Neutrophil (primary cell): ENCODE results near the gene COX14.

ENCODE experiments used
- H3K27ac ChIP-seq: fragments of 200-600 bp; sonication (generic); 2 replicates; pipeline ENCODE4 v1.5.1; 2016; ENCODE audit warnings: mild to moderate bottlenecking, moderate library complexity
- H3K27me3 ChIP-seq: fragments of 200-600 bp; sonication (generic); 2 replicates; pipeline ENCODE4 v1.6.0; 2016; ENCODE audit warnings: mild to moderate bottlenecking
- H3K36me3 ChIP-seq: fragments of 200-600 bp; sonication (generic); 2 replicates; pipeline ENCODE4 v1.5.1; 2017
- H3K4me1 ChIP-seq, 2 experiments: fragments of 200-600 bp in 1 of 2; sonication (generic) in 1 of 2; 1 replicate in 1 of 2; 2 replicates in 1 of 2; pipeline versions ENCODE4 v1.5.1 to v1.6.1; 2013 to 2016; ENCODE audit warnings: low read depth in 1 of 2, low read length in 1 of 2, mild to moderate bottlenecking in 1 of 2, moderate library complexity in 1 of 2; ENCODE audit not compliant: control insufficient read depth in 1 of 2, insufficient read depth in 1 of 2
- H3K4me3 ChIP-seq, 2 experiments: fragments of 200-600 bp in 1 of 2; sonication (generic) in 1 of 2; 1 replicate in 1 of 2; 2 replicates in 1 of 2; pipeline ENCODE4 v1.5.1; 2013 to 2016; ENCODE audit warnings: low read depth in 1 of 2, low read length in 1 of 2, mild to moderate bottlenecking in 1 of 2, moderate library complexity in 1 of 2
- H3K9me3 ChIP-seq: fragments of 200-600 bp; sonication (generic); 2 replicates; pipeline ENCODE4 v1.5.1; 2016
- TF ChIP-seq, protein P1 (sequence below): fragments of 200-600 bp; sonication (generic); IDR thresholded peaks from 2 replicates; pipeline ENCODE4 v1.5.1; 2016; ENCODE audit warnings: antibody characterized with exemption

The COX14 gene

DNA sequence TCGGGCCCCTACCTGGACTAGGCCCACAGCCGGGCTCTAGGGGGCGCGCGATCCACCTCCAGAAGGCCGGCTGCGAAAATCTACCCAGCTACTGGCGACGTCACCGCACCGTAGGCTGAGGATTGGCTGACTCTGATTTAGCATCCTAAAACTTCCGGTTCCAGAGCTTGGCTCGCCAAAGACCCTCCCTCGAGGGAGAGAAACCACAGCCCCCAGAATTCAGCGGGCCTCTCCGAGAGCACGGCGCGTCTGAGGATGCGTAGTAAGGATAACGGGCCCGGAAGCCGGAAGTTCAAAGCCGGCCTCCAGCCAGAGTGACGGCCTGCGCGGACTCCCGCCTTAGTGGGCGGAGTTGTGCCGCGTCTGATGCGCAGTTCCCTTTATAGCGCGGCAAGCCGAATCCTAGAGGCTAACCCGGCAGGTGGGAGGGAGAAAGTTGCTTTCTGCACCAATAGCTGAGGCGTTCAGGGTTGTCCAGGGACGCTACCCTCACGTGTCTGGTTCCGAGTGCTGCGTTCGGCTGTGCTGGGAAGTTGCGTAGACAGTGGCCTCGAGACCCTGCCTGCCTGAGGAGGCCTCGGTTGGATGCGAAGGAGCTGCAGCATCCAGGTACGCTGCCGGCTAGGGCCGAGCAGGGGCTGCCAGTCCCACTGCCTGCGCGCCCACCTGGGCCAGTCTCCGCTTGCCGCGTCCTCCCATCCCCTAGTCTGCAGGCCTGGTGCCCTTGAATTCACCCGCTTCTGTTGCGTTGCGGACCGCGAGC, at the start of gene COX14:
COX14 (plus strand) TSS at position 544 of the 763 bp plus-strand sequence. CDS start 7,808 bp downstream, outside the sequence.
- H3K9me3 ChIP-seq: no peaks in the 10 kb centered on the region
- peak within 1 kb of the TSS; percentile 84 to 91 for H3K4me3 ChIP-seq
- H3K4me1 ChIP-seq: peaks cover 10 to 17% of the 10 kb centered on the region in 2 experiments
- H3K27ac ChIP-seq: peak within 1 kb of the TSS; percentile 91
- TF ChIP-seq, protein P1, sequence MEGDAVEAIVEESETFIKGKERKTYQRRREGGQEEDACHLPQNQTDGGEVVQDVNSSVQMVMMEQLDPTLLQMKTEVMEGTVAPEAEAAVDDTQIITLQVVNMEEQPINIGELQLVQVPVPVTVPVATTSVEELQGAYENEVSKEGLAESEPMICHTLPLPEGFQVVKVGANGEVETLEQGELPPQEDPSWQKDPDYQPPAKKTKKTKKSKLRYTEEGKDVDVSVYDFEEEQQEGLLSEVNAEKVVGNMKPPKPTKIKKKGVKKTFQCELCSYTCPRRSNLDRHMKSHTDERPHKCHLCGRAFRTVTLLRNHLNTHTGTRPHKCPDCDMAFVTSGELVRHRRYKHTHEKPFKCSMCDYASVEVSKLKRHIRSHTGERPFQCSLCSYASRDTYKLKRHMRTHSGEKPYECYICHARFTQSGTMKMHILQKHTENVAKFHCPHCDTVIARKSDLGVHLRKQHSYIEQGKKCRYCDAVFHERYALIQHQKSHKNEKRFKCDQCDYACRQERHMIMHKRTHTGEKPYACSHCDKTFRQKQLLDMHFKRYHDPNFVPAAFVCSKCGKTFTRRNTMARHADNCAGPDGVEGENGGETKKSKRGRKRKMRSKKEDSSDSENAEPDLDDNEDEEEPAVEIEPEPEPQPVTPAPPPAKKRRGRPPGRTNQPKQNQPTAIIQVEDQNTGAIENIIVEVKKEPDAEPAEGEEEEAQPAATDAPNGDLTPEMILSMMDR: peak; percentile 97
- H3K36me3 ChIP-seq: peaks cover 9% of the 10 kb centered on the region
- H3K27me3 ChIP-seq: no peaks in the 10 kb centered on the region

DNA sequence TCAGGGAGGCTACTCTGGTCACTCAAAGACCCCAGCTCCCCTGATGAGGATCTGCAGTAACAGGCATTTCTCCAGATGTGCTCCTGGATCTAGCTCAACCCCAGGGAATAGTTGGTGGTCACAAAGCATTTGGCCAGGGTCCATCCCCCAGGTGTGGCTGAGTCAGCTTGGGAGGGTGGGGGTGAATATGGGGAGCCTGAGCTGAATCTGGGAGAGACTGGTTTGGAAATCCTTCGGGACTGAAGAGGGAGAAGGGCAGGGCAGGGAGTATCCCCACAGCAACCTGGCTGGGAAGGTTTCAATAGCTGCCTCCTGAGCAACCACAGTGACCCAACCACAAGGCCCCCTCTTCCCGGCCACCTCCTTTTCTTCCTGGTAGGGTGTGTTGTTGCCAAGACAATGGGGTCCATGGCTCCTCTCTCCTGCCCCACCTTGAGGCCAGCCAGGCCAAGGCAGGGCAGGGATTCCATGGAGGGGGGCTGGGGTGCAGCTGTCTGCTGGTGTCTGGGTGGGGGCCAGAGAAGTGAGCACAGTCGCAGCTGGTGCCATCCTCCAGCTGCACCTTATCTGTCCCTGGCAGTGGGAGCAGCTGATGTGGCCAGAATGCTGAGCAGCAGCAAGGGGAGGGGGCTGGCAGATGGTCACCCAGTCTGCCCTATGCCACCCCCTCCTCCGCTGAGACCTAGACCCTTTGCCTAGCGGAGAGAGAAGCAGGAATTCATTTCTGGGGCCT, 49.1 kb upstream of the COX14 start:
- Histone ChIP-seq H3K4me1 (peaks cover 0 to under 1% of the 10 kb centered on the region in 2 experiments), H3K27me3 (peaks cover 94% of the 10 kb centered on the region), H3K27ac (no peak overlapping the region), H3K4me3 (no peak overlapping the region), H3K36me3 (no peaks in the 10 kb centered on the region), H3K9me3 (no peaks in the 10 kb centered on the region)
- TF ChIP-seq, protein P1: no peak

DNA sequence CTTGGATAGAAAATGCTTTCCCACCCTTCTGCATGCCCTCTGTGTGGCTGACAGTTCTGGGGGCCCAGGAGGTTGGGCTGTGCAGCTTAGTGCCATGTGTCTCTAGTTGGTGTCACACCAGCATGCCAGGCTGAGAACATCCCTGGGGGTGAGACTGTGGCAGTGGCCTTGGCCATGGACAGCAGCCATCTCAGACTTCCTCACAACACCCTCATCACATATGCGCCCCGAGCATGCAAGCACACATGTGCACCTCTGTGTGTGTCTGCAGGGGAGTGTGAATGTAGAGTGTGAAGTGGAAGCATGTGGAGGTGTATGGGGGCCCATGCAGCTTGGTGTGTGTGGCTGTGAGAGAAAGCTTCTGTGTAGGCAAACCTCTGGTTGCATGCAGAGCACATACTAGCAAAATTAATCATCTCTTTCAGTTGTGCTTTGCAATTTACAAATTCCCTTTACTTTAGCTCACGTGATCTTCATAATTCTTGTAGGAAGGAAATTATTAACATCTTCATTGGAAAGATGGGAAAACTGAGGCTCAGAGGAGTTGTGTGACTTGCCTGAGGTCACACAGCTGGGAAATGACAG, 46.2 kb upstream of the COX14 start:
- Histone ChIP-seq H3K9me3 (no peaks in the 10 kb centered on the region), H3K4me3 (no peak overlapping the region), H3K27me3 (peaks cover 75% of the 10 kb centered on the region), H3K36me3 (no peaks in the 10 kb centered on the region), H3K27ac (no peak overlapping the region), H3K4me1 (peaks cover 3% of the 10 kb centered on the region in 2 experiments)
- TF ChIP-seq, protein P1: no peak

DNA sequence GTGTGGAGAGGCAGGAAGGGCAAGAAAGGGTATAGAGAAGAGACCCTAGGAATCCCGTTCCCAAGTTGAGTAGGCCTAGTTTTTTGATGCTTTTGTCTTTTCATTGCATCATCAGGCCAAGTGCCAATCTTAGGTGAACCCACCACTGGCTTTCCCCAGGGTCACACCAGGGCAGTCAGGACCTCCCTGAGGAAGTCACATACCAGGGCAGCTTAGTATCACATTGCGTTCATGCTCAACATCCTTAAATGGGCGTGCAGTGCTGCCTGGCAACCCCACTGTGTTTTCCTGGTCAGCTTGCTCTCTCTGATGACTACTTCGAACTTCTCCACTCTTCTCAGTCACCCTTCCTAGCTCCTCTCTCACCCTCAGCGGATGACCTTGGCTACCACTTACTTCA, 45.6 kb upstream of the COX14 start:
- TF ChIP-seq, protein P1: no peak

DNA sequence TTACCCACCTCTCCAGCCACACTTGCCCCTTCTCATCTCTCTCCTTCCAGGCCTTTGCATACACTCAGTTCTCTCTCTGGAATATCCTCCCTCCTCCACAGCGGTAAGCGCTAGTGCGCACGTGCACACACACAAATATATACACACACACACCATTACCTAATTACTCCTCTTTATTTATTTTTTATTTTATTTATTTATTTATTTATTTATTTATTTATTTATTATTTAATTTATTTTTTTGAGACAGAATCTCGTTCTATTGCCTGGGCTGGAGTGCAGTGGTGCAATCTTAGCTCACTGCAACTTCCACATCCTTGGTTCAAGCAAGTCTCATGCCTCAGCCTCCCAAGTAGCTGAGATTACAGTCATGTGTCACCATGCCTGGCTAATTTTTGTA, 43.0 kb upstream of the COX14 start:
- Histone ChIP-seq H3K36me3 (no peaks in the 10 kb centered on the region), H3K4me3 (no peak overlapping the region), H3K27me3 (peaks cover 65% of the 10 kb centered on the region), H3K9me3 (no peaks in the 10 kb centered on the region), H3K4me1 (peaks cover 3% of the 10 kb centered on the region in 2 experiments), H3K27ac (no peak overlapping the region)
- TF ChIP-seq, protein P1: no peak

More for the DNA sequence above, 45.6 kb upstream of the COX14 start:
- no peaks in the 10 kb centered on the region for H3K36me3 ChIP-seq
- H3K27ac ChIP-seq: no peak overlapping the region
- no peak overlapping the region for H3K4me3 ChIP-seq
- H3K4me1 ChIP-seq: peaks cover 3% of the 10 kb centered on the region in 2 experiments
- peaks cover 71% of the 10 kb centered on the region for H3K27me3 ChIP-seq
- no peaks in the 10 kb centered on the region for H3K9me3 ChIP-seq
